ENCODE data around the gene USP31. TPM values are rescaled to one million over a fixed set of nuclear protein-coding genes. Genes with fewer than 3 reads are reported as not detected.

The USP31 gene
- total and polyA plus RNA-seq, 2 experiments from 2014 or later = 5.1 to 7.1 TPM

GRCh38 chr16:23172583-23172982 is 23.3 kb upstream of the USP31 start:
- no peak for DNase-seq (ENCODE audit: low read depth in 1 of 2, low spot score in 1 of 2)
- H3K27ac ChIP-seq = no peak overlapping the region
- H3K27me3 ChIP-seq = no peaks in the 10 kb centered on the region
- TF ChIP-seq, protein P1, sequence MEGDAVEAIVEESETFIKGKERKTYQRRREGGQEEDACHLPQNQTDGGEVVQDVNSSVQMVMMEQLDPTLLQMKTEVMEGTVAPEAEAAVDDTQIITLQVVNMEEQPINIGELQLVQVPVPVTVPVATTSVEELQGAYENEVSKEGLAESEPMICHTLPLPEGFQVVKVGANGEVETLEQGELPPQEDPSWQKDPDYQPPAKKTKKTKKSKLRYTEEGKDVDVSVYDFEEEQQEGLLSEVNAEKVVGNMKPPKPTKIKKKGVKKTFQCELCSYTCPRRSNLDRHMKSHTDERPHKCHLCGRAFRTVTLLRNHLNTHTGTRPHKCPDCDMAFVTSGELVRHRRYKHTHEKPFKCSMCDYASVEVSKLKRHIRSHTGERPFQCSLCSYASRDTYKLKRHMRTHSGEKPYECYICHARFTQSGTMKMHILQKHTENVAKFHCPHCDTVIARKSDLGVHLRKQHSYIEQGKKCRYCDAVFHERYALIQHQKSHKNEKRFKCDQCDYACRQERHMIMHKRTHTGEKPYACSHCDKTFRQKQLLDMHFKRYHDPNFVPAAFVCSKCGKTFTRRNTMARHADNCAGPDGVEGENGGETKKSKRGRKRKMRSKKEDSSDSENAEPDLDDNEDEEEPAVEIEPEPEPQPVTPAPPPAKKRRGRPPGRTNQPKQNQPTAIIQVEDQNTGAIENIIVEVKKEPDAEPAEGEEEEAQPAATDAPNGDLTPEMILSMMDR (IDR thresholded peaks at IDR 0.05; ENCODE audit: low read depth, low read length) = no peak
- no peaks in the 10 kb centered on the region for H3K9me3 ChIP-seq (ENCODE audit: low read depth)
- H3K4me1 ChIP-seq (ENCODE audit: low read depth) = no peaks in the 10 kb centered on the region
- H3K4me3 ChIP-seq = no peak overlapping the region
- no peaks in the 10 kb centered on the region for H3K36me3 ChIP-seq

DNA sequence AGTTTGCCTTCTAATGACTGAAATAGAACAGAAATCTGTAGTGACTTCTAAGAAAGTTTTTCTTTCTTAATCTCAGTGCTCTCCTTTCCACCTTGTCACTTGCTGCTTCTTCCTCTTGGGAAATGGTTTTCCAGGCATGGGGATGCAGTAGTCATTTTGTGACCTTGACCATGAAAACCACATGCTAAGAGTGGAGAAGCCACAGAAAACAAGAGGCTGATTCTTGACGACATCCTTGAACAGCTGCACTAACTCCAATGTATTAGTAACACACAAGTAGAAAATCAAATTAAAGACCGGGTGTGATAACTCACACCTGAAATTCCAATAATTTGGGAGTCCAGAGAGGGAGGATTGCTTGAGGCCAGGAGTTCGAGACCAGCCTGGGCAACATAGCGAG is 15.5 kb upstream of the USP31 start:
- Histone ChIP-seq H3K27me3 (no peaks in the 10 kb centered on the region), H3K4me1 (ENCODE audit: low read depth) (no peaks in the 10 kb centered on the region), H3K4me3 (no peak overlapping the region), H3K36me3 (no peaks in the 10 kb centered on the region), H3K27ac (no peak overlapping the region), H3K9me3 (ENCODE audit: low read depth) (no peaks in the 10 kb centered on the region)
- DNase-seq (ENCODE audit: low read depth in 1 of 2, low spot score in 1 of 2) = no peak
- TF ChIP-seq, protein P1 (IDR thresholded peaks at IDR 0.05; ENCODE audit: low read depth, low read length) = no peak

GRCh38 chr16:23163921-23164320 is 14.7 kb upstream of the USP31 start:
- H3K27me3 ChIP-seq = no peaks in the 10 kb centered on the region
- H3K4me3 ChIP-seq = no peak overlapping the region
- no peak overlapping the region for H3K27ac ChIP-seq
- no peaks in the 10 kb centered on the region for H3K9me3 ChIP-seq (ENCODE audit: low read depth)
- DNase-seq (ENCODE audit: low read depth in 1 of 2, low spot score in 1 of 2) = no peak
- H3K36me3 ChIP-seq = no peaks in the 10 kb centered on the region
- TF ChIP-seq, protein P1 (IDR thresholded peaks at IDR 0.05; ENCODE audit: low read depth, low read length) = no peak
- H3K4me1 ChIP-seq (ENCODE audit: low read depth) = no peaks in the 10 kb centered on the region

GRCh38 chr16:23160574-23160973 is 11.3 kb upstream of the USP31 start:
- no peaks in the 10 kb centered on the region for H3K9me3 ChIP-seq (ENCODE audit: low read depth)
- no peaks in the 10 kb centered on the region for H3K27me3 ChIP-seq
- DNase-seq (ENCODE audit: low read depth in 1 of 2, low spot score in 1 of 2) = no peak
- H3K27ac ChIP-seq = no peak overlapping the region
- H3K4me1 ChIP-seq (ENCODE audit: low read depth) = no peaks in the 10 kb centered on the region
- TF ChIP-seq, protein P1 (IDR thresholded peaks at IDR 0.05; ENCODE audit: low read depth, low read length) = no peak
- H3K36me3 ChIP-seq = no peaks in the 10 kb centered on the region
- no peak overlapping the region for H3K4me3 ChIP-seq

DNA sequence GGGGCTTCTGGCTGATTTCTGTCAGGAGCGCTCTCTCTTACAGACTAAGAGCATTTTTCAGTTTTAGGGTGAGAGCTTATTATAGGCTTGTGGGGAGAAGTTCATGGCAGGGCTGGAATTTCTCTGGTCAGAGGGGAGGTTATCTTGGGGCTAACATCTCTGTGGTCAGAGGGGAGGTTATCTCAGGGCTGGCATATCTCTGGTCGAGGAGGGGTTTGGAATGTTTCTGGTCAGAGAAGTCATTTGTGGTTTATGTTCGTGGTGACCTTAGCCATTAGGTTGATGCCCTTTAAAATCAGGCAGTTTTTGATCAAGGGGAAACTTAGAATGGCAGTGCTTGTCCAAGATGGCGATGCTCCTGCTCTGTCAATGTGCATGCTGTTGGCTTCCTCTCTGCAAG is 10.8 kb upstream of the USP31 start:
- H3K4me3 ChIP-seq = no peak overlapping the region
- no peaks in the 10 kb centered on the region for H3K36me3 ChIP-seq
- no peaks in the 10 kb centered on the region for H3K4me1 ChIP-seq (ENCODE audit: low read depth)
- H3K9me3 ChIP-seq (ENCODE audit: low read depth) = no peaks in the 10 kb centered on the region
- DNase-seq (ENCODE audit: low read depth in 1 of 2, low spot score in 1 of 2) = no peak
- TF ChIP-seq, protein P1 (IDR thresholded peaks at IDR 0.05; ENCODE audit: low read depth, low read length) = no peak
- no peak overlapping the region for H3K27ac ChIP-seq
- H3K27me3 ChIP-seq = no peaks in the 10 kb centered on the region

DNA sequence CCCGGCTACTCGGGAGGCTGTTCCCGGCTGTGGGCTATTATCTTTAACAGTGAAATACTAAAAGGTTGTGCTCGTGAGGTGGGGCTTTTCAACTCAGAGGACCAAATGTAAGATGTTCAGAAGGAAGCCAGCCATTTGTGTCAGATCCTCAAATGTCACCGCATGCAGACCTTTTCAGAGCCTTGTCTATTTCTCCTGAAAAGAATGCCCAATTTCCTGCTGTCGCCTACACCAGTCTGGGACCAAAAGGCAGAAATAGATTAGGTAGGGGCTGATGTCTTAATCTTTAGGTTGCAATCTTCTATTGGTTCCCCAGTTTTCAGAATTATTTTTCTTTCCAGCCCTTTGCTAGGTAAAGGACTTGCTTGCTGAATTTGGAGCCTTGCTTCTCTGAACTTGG is 8.9 kb upstream of the USP31 start:
- H3K9me3 ChIP-seq (ENCODE audit: low read depth) = no peaks in the 10 kb centered on the region
- TF ChIP-seq, protein P1 (IDR thresholded peaks at IDR 0.05; ENCODE audit: low read depth, low read length) = no peak
- H3K4me1 ChIP-seq (ENCODE audit: low read depth) = no peaks in the 10 kb centered on the region
- no peaks in the 10 kb centered on the region for H3K27me3 ChIP-seq
- no peak overlapping the region for H3K4me3 ChIP-seq
- DNase-seq (ENCODE audit: low read depth in 1 of 2, low spot score in 1 of 2) = no peak
- H3K36me3 ChIP-seq = no peaks in the 10 kb centered on the region
- no peak overlapping the region for H3K27ac ChIP-seq

Data from cardiac muscle cell (in vitro differentiated cells and primary cell).